HepG2 (cell line): ENCODE data around the gene LARP4. TPM values are rescaled to one million over a fixed set of nuclear protein-coding genes. Genes with fewer than 3 reads are reported as not detected.

ENCODE experiments used
- CC2D1A ChIP-seq: sonication (generic); formaldehyde crosslinking; IDR thresholded peaks from 2 replicates; pipeline ENCODE4 v1.8.1; 2023; ENCODE audit warnings: mild to moderate bottlenecking, missing genetic modification reagents
- CHD2 ChIP-seq: IDR thresholded peaks from 2 replicates; pipeline ENCODE4 v1.6.1; 2011; ENCODE audit warnings: low read depth, low read length, improper control_type of control experiment
- DPF2 ChIP-seq: sonication (generic); formaldehyde crosslinking; IDR thresholded peaks from 2 replicates; pipeline ENCODE4 v1.4.0; 2020; ENCODE audit warnings: mild to moderate bottlenecking, low read depth, missing genetic modification reagents, borderline replicate concordance
- DRAP1 ChIP-seq: IDR thresholded peaks from 2 replicates; pipeline ENCODE4 v1.6.1; 2016; ENCODE audit warnings: missing genetic modification reagents, missing compliant biosample characterization
- ELF1 ChIP-seq: sonication (generic); formaldehyde crosslinking; IDR thresholded peaks from 2 replicates; pipeline ENCODE4 v1.4.0; 2020; ENCODE audit warnings: missing genetic modification reagents
- FOXM1 ChIP-seq: sonication (generic); formaldehyde crosslinking; IDR thresholded peaks from 2 replicates; pipeline ENCODE4 v1.5.0; 2020; ENCODE audit warnings: missing genetic modification reagents
- GATAD2A ChIP-seq: IDR thresholded peaks from 2 replicates; pipeline ENCODE4 v1.6.1; 2016
- HBP1 ChIP-seq: IDR thresholded peaks from 2 replicates; pipeline ENCODE4 v1.6.1; 2016; ENCODE audit warnings: low read depth, control low read depth
- HNRNPUL1 ChIP-seq: fragments of 200-400 bp; formaldehyde crosslinking; IDR thresholded peaks from 2 replicates; pipeline ENCODE4 v1.6.1; 2017; ENCODE audit warnings: low read depth, mild to moderate bottlenecking, low read length, moderate library complexity
- KLF16 ChIP-seq, 2 experiments: sonication (generic) in 1 of 2; formaldehyde crosslinking in 1 of 2; IDR thresholded peaks; 2 replicates each; pipeline versions ENCODE4 v1.6.1 to v1.8.0; 2016 to 2023; ENCODE audit warnings: missing genetic modification reagents in 2 of 2, missing compliant biosample characterization in 1 of 2
- MAFG ChIP-seq: sonication (generic); formaldehyde crosslinking; IDR thresholded peaks from 2 replicates; pipeline ENCODE4 v1.5.1; 2020; ENCODE audit warnings: mild to moderate bottlenecking, missing genetic modification reagents
- MIXL1 ChIP-seq: IDR thresholded peaks from 2 replicates; pipeline ENCODE4 v1.6.1; 2016
- MZF1 ChIP-seq: sonication (generic); formaldehyde crosslinking; IDR thresholded peaks from 2 replicates; pipeline ENCODE4 v1.8.1; 2023; ENCODE audit warnings: mild to moderate bottlenecking, missing genetic modification reagents, borderline replicate concordance
- SIN3A ChIP-seq: IDR thresholded peaks from 2 replicates; pipeline ENCODE4 v1.6.1; 2011; ENCODE audit warnings: low read depth, mild to moderate bottlenecking, control low read depth, low read length, borderline replicate concordance
- SRSF1 ChIP-seq: fragments of 200-400 bp; formaldehyde crosslinking; optimal IDR thresholded peaks from 2 replicates; pipeline ENCODE3; 2017; ENCODE audit warnings: mild to moderate bottlenecking, low read depth, low read length, moderate library complexity
- TEAD2 ChIP-seq: sonication (generic); formaldehyde crosslinking; IDR thresholded peaks from 2 replicates; pipeline ENCODE4 v1.9.0; 2021; ENCODE audit warnings: missing genetic modification reagents
- THAP8 ChIP-seq: sonication (generic); formaldehyde crosslinking; IDR thresholded peaks from 2 replicates; pipeline ENCODE4 v1.5.1; 2020; ENCODE audit warnings: missing genetic modification reagents, mild to moderate bottlenecking, borderline replicate concordance
- ZNF264 ChIP-seq: sonication (generic); formaldehyde crosslinking; IDR thresholded peaks from 2 replicates; pipeline ENCODE4 v1.4.0; 2020; ENCODE audit warnings: missing genetic modification reagents
- ZNF275 ChIP-seq: sonication (generic); formaldehyde crosslinking; IDR thresholded peaks from 2 replicates; pipeline ENCODE4 v1.8.0; 2022; ENCODE audit warnings: missing genetic modification reagents, mild to moderate bottlenecking, inconsistent platforms, borderline replicate concordance
- ZNF326 ChIP-seq: sonication (generic); formaldehyde crosslinking; IDR thresholded peaks from 2 replicates; pipeline ENCODE4 v1.4.0; 2020; ENCODE audit warnings: missing genetic modification reagents, borderline replicate concordance
- ZNF768 ChIP-seq: sonication (generic); formaldehyde crosslinking; IDR thresholded peaks from 2 replicates; pipeline ENCODE4 v1.4.0; 2020; ENCODE audit warnings: missing genetic modification reagents
- ZNF784 ChIP-seq: sonication (generic); formaldehyde crosslinking; IDR thresholded peaks from 2 replicates; pipeline ENCODE4 v1.5.1; 2020; ENCODE audit warnings: missing genetic modification reagents, mild to moderate bottlenecking, borderline replicate concordance
- ZNF816 ChIP-seq: sonication (generic); formaldehyde crosslinking; IDR thresholded peaks from 2 replicates; pipeline ENCODE4 v1.8.0; 2022; ENCODE audit warnings: missing genetic modification reagents, mild to moderate bottlenecking, borderline replicate concordance
- ZSCAN5A ChIP-seq: sonication (generic); formaldehyde crosslinking; IDR thresholded peaks from 2 replicates; pipeline ENCODE4 v1.8.0; 2022; ENCODE audit warnings: mild to moderate bottlenecking, missing genetic modification reagents, borderline replicate concordance
- polyA plus RNA-seq, 8 experiments: library from polyadenylated mRNA; depleted of rRNA in 3 of 8; stranded (reverse) in 7 of 8; unstranded in 1 of 8; fragments of >200 nt; fragmentation: Illumina TruSeq in 4 of 8; extraction: Trizol in 4 of 8; gene quantifications; 2 replicates each; pipeline versions ENCODE4 v1.2.1 to v1.2.3, GENCODE V29; 2011 to 2016; ENCODE audit warnings: low read depth in 4 of 8, missing spikeins in 1 of 8, mixed read lengths in 1 of 8; ENCODE audit not compliant: insufficient read depth in 1 of 8
- total RNA-seq, 5 experiments: library from RNA; depleted of rRNA; stranded (reverse); fragments of >200 nt; fragmentation: Illumina TruSeq; extraction: Trizol; gene quantifications; 2 replicates each; pipeline ENCODE4 v1.2.3, GENCODE V29; 2016; ENCODE audit warnings: low read depth in 1 of 5

Gene LARP4
- total and polyA plus RNA-seq, 2 of the 13 experiments (the other 11 are each of a cell fraction or from before 2014, with no cell fraction given): 16.4 to 42.7 TPM

GRCh38 chr12:50400638-50401499 lies at the start of gene LARP4 (continued):
- TF ChIP-seq ZSCAN5A (CRISPR knock-in tag): peak; percentile 46; the same call in 1 of the 2 replicates
- TF ChIP-seq ZNF784: no peak
- TF ChIP-seq ZNF326 (CRISPR knock-in tag): no peak
- TF ChIP-seq ZNF275 (CRISPR knock-in tag): no peak
- TF ChIP-seq DRAP1 (CRISPR knock-in tag): peak; percentile 83
- TF ChIP-seq KLF16 (CRISPR knock-in tag; IDR thresholded peaks at IDR 0.05): peak in 1 of 2 experiments; percentile 24; a peak in 1 of 4 replicates
- peak; percentile 17; the same call in 1 of the 2 replicates for TF ChIP-seq MAFG
- TF ChIP-seq ZNF816 (CRISPR knock-in tag): peak; percentile 85
- TF ChIP-seq ZNF768 (CRISPR knock-in tag): no peak; the same call in 1 of the 2 replicates
- TF ChIP-seq THAP8 (CRISPR knock-in tag): 0 out of 2 replicates have a peak, but pooled peaks have one; percentile 55
- TF ChIP-seq FOXM1: no peak
- TF ChIP-seq DPF2 (CRISPR knock-in tag): no peak
- peak; percentile 84 for TF ChIP-seq ELF1
- no peak for TF ChIP-seq TEAD2
- TF ChIP-seq MIXL1 (CRISPR knock-in tag): no peak; the same call in 1 of the 2 replicates
- TF ChIP-seq SIN3A: peak; percentile 71; the same call in 1 of the 2 replicates
- TF ChIP-seq HNRNPUL1: no peak
- TF ChIP-seq CHD2: 0 out of 2 replicates have a peak, but pooled peaks have one; percentile 46
- TF ChIP-seq HBP1 (CRISPR knock-in tag): peak; percentile 62; the same call in 1 of the 2 replicates
- TF ChIP-seq CC2D1A: no peak
- TF ChIP-seq MZF1 (CRISPR knock-in tag): no peak
- 0 out of 2 replicates have a peak, but pooled peaks have one; percentile 20 for TF ChIP-seq ZNF264
- TF ChIP-seq SRSF1: no peak
- TF ChIP-seq GATAD2A (CRISPR knock-in tag): peak; percentile 64
